OCI-LY7 (cell line): ENCODE measurements around the gene CACNA2D2.

Source experiments
- EZH2phosphoT487 ChIP-seq: fragments of 200-600 bp; sonication (generic); IDR thresholded peaks from 2 replicates; pipeline ENCODE4 v1.6.1; 2018; ENCODE audit warnings: low read depth, borderline replicate concordance, mild to moderate bottlenecking, mixed run types, antibody characterized with exemption, low read length, moderate library complexity, mixed read lengths
- TF ChIP-seq, protein P1 (sequence below): fragments of 200-600 bp; sonication (generic); conservative IDR thresholded peaks from 2 replicates; pipeline ENCODE4 v1.5.1; 2014; ENCODE audit warnings: mild to moderate bottlenecking, antibody characterized with exemption, low read length, moderate library complexity, mixed read lengths

DNA sequence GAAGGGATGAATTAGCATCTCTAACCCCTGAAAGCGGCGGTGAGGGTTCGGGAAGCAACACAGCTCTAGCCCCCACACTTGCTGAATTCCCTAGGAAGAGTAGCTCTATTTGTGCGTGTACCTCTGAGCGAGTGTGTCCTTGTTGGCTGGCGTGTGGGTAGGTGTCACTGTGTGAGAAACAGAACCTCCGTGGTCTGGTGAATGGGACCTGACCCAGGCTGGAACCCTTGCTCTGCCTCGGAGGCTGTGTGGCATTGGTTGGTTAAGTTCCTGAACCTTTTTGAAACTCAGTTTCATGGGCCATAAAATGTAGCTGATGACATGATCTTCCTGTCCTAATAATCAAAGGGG lies 143.7 kb downstream of the CACNA2D2 start:
- TF ChIP-seq, protein P1, sequence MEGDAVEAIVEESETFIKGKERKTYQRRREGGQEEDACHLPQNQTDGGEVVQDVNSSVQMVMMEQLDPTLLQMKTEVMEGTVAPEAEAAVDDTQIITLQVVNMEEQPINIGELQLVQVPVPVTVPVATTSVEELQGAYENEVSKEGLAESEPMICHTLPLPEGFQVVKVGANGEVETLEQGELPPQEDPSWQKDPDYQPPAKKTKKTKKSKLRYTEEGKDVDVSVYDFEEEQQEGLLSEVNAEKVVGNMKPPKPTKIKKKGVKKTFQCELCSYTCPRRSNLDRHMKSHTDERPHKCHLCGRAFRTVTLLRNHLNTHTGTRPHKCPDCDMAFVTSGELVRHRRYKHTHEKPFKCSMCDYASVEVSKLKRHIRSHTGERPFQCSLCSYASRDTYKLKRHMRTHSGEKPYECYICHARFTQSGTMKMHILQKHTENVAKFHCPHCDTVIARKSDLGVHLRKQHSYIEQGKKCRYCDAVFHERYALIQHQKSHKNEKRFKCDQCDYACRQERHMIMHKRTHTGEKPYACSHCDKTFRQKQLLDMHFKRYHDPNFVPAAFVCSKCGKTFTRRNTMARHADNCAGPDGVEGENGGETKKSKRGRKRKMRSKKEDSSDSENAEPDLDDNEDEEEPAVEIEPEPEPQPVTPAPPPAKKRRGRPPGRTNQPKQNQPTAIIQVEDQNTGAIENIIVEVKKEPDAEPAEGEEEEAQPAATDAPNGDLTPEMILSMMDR: no peak
- no peak for TF ChIP-seq EZH2phosphoT487
